OCI-LY3 (cell line): ENCODE results near the gene ARFRP1.
A peak's percentile ranks its signal among the peaks of the same experiment; 100 is the strongest.

Experiments used
- H2AFZ ChIP-seq: fragments of 200-600, 300-600 bp; shearing (Covaris generic); 2 replicates; pipeline ENCODE4 v1.6.0; 2014; ENCODE audit warnings: antibody characterized with exemption, low read depth, low read length
- H3K27ac ChIP-seq: fragments of 200-600, 300-600 bp; sonication (generic); 2 replicates; pipeline ENCODE4 v1.5.1; 2014; ENCODE audit warnings: mild to moderate bottlenecking, low read length, moderate library complexity, mixed read lengths
- H3K27me3 ChIP-seq: fragments of 200-600, 300-600 bp; sonication (generic); 2 replicates; pipeline ENCODE4 v1.6.1; 2014; ENCODE audit warnings: low read depth, low read length, mixed read lengths
- H3K36me3 ChIP-seq: fragments of 200-600, 300-600 bp; sonication (generic); replicated peaks from 2 replicates; pipeline ENCODE3; 2014; ENCODE audit warnings: low read depth, low read length, mixed read lengths
- H3K4me1 ChIP-seq: fragments of 300-600, 200-600 bp; sonication (generic); 2 replicates; pipeline ENCODE4 v1.6.1; 2014; ENCODE audit warnings: low read length, mixed read lengths
- H3K4me2 ChIP-seq: fragments of 200-600, 300-600 bp; sonication (generic); 2 replicates; pipeline ENCODE4 v1.6.1; 2014; ENCODE audit warnings: low read length, mixed read lengths
- H3K4me3 ChIP-seq: fragments of 300-600, 200-600 bp; sonication (generic); 2 replicates; pipeline ENCODE4 v1.5.1; 2014; ENCODE audit warnings: antibody characterized with exemption, mild to moderate bottlenecking, low read length, moderate library complexity
- H3K79me2 ChIP-seq: fragments of 300-600, 200-600 bp; shearing (Covaris generic); 2 replicates; pipeline ENCODE4 v1.6.1; 2014; ENCODE audit warnings: mild to moderate bottlenecking, low read length, mixed read lengths
- H3K9ac ChIP-seq: fragments of 300-600, 200-600 bp; shearing (Covaris generic); 2 replicates; pipeline ENCODE4 v1.6.0; 2014; ENCODE audit warnings: mild to moderate bottlenecking, low read length, moderate library complexity
- H3K9me3 ChIP-seq: fragments of 200-600, 300-600 bp; shearing (Covaris generic); 2 replicates; pipeline ENCODE4 v1.6.1; 2014; ENCODE audit warnings: low read length, mixed read lengths; ENCODE audit not compliant: insufficient read depth
- H4K20me1 ChIP-seq: fragments of 200-600, 300-600 bp; sonication (generic); 2 replicates; pipeline ENCODE4 v1.6.1; 2016; ENCODE audit warnings: low read length, mixed read lengths; ENCODE audit not compliant: insufficient read depth
- EZH2phosphoT487 ChIP-seq: fragments of 200-600 bp; shearing (Covaris generic); IDR thresholded peaks from 2 replicates; pipeline ENCODE4 v1.6.1; 2018; ENCODE audit warnings: antibody characterized with exemption, mixed run types, low read depth
- TF ChIP-seq, protein P1 (sequence below): fragments of 200-600, 300-600 bp; sonication (generic); IDR thresholded peaks from 2 replicates; pipeline ENCODE4 v1.5.1; 2014; ENCODE audit warnings: antibody characterized with exemption, low read length, low read depth

The ARFRP1 gene

DNA sequence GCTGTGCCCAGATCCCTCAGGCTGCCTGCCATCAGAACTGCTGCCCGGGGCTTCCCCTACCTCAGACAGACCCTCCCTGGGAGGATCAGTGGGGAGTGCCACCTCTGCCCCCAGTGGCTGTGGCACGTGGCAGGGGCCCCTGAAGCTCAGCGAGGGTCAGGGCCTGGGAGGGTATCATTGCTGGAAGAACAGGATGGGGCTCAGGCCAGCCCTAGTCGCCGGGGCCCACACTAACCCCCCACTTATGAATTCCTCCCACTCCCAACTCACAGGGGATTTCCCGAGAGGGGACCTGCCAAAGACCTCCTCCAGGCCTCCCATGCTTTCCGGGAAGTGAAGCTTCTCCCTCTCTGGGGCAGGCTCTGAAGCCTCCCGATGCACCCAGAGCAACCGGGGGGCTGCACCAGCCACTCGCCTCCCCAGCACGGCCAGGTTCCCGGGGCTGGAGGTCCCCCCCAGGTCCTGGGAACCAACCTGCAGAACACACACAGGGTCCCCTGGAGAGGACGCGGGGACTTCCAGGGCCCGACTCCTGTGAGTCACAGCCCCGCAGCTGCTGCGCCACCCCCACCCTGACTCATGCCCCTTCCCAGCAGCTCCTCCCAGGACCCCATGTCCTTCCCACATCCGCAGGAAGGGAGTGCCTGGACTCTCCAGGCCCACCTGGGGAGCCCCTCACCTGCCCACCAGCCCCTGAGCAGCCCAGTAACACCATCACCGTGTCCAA is 8.9 kb downstream of the ARFRP1 start:
- H3K4me1 ChIP-seq = peaks cover 26% of the 10 kb centered on the region
- no peaks in the 10 kb centered on the region for H3K9me3 ChIP-seq
- H3K79me2 ChIP-seq = no peaks in the 10 kb centered on the region
- peak overlapping the region; percentile 57 for H3K4me2 ChIP-seq
- H2AFZ ChIP-seq = no peak overlapping the region
- no peaks in the 10 kb centered on the region for H3K36me3 ChIP-seq
- peak overlapping the region; percentile 45; the same call in 1 of the 2 replicates for H3K9ac ChIP-seq
- H3K27me3 ChIP-seq = no peaks in the 10 kb centered on the region
- peak overlapping the region; percentile 34 for H3K4me3 ChIP-seq
- H3K27ac ChIP-seq = peak overlapping the region; percentile 48
- no peak for TF ChIP-seq EZH2phosphoT487
- TF ChIP-seq, protein P1, sequence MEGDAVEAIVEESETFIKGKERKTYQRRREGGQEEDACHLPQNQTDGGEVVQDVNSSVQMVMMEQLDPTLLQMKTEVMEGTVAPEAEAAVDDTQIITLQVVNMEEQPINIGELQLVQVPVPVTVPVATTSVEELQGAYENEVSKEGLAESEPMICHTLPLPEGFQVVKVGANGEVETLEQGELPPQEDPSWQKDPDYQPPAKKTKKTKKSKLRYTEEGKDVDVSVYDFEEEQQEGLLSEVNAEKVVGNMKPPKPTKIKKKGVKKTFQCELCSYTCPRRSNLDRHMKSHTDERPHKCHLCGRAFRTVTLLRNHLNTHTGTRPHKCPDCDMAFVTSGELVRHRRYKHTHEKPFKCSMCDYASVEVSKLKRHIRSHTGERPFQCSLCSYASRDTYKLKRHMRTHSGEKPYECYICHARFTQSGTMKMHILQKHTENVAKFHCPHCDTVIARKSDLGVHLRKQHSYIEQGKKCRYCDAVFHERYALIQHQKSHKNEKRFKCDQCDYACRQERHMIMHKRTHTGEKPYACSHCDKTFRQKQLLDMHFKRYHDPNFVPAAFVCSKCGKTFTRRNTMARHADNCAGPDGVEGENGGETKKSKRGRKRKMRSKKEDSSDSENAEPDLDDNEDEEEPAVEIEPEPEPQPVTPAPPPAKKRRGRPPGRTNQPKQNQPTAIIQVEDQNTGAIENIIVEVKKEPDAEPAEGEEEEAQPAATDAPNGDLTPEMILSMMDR = no peak
- H4K20me1 ChIP-seq = no peaks in the 10 kb centered on the region

DNA sequence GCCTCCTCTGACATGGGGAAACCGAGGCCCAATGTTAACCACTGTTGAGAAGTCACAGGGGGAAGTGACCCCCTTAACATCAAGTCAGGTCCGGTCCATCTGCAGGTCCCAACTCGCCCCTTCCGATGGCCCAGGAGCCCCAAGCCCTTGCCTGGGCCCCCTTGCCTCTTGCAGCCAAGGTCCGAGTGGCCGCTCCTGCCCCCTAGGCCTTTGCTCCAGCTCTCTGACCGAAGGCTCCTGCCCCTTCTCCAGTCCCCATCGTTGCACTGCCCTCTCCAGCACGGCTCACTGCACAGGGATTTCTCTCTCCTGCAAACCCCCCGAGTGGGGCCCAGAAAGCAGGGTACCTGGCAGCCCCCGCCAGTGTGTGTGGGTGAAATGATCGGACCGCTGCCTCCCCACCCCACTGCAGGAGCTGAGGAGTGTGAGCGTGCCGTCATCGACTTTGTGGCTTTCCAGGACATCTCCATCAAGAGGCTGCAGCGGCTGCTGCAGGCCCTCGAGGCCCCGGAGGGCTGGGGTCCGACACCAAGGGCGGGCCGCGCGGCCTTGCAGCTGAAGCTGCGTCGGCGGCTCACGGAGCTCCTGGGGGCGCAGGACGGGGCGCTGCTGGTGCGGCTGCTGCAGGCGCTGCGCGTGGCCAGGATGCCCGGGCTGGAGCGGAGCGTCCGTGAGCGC is 9.8 kb downstream of the ARFRP1 start:
- Histone ChIP-seq H3K27me3 (no peaks in the 10 kb centered on the region), H3K4me3 (0 out of 2 replicates have a peak overlapping the region, but pooled peaks have one; percentile 34), H3K4me2 (peak overlapping the region; percentile 57), H2AFZ (no peak overlapping the region), H4K20me1 (no peaks in the 10 kb centered on the region), H3K79me2 (no peaks in the 10 kb centered on the region), H3K9me3 (no peaks in the 10 kb centered on the region), H3K4me1 (peaks cover 26% of the 10 kb centered on the region), H3K27ac (peak overlapping the region; percentile 48; the same call in 1 of the 2 replicates), H3K36me3 (no peaks in the 10 kb centered on the region), H3K9ac (no peak overlapping the region)
- TF ChIP-seq EZH2phosphoT487 = no peak
- TF ChIP-seq, protein P1 = no peak

DNA sequence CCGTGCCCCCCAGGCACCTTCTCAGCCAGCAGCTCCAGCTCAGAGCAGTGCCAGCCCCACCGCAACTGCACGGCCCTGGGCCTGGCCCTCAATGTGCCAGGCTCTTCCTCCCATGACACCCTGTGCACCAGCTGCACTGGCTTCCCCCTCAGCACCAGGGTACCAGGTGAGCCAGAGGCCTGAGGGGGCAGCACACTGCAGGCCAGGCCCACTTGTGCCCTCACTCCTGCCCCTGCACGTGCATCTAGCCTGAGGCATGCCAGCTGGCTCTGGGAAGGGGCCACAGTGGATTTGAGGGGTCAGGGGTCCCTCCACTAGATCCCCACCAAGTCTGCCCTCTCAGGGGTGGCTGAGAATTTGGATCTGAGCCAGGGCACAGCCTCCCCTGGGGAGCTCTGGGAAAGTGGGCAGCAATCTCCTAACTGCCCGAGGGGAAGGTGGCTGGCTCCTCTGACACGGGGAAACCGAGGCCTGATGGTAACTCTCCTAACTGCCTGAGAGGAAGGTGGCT is 10.4 kb downstream of the ARFRP1 start:
- H3K9me3 ChIP-seq = no peaks in the 10 kb centered on the region
- H3K27me3 ChIP-seq = no peaks in the 10 kb centered on the region
- H3K27ac ChIP-seq = no peak overlapping the region
- H4K20me1 ChIP-seq = no peaks in the 10 kb centered on the region
- TF ChIP-seq EZH2phosphoT487 = no peak
- TF ChIP-seq, protein P1 = no peak
- no peak overlapping the region for H3K4me2 ChIP-seq
- no peak overlapping the region for H3K4me3 ChIP-seq
- no peak overlapping the region for H2AFZ ChIP-seq
- no peaks in the 10 kb centered on the region for H3K36me3 ChIP-seq
- H3K79me2 ChIP-seq = no peaks in the 10 kb centered on the region
- peaks cover 26% of the 10 kb centered on the region for H3K4me1 ChIP-seq
- H3K9ac ChIP-seq = no peak overlapping the region
